K562 (cell line): ENCODE results near the gene FOSL1. TPM values are rescaled to one million over a fixed set of nuclear protein-coding genes. Genes with fewer than 3 reads are reported as not detected.

Source experiments
- CBFA2T2 ChIP-seq: fragments of 450-650 bp; conservative IDR thresholded peaks from 2 replicates; pipeline ENCODE4 v1.6.1; 2017; ENCODE audit warnings: mild to moderate bottlenecking
- CHCHD3 ChIP-seq: fragments of 250-450 bp; sonication (Bioruptor Pico); IDR thresholded peaks from 2 replicates; pipeline ENCODE4 v2.1.2; 2022; ENCODE audit warnings: mild to moderate bottlenecking
- DMBX1 ChIP-seq: fragments of 250-450 bp; sonication (Bioruptor Pico); IDR thresholded peaks from 2 replicates; pipeline ENCODE4 v1.8.0; 2022; ENCODE audit warnings: inconsistent platforms, mild to moderate bottlenecking, moderate library complexity, borderline replicate concordance
- GATAD2B ChIP-seq: fragments of 450-650 bp; IDR thresholded peaks from 2 replicates; pipeline ENCODE4 v1.6.1; 2017; ENCODE audit warnings: mild to moderate bottlenecking, borderline replicate concordance
- HMGXB4 ChIP-seq: sonication (generic); formaldehyde crosslinking; IDR thresholded peaks from 2 replicates; pipeline ENCODE4 v1.8.1; 2023; ENCODE audit warnings: mild to moderate bottlenecking, missing genetic modification reagents
- HNRNPH1 ChIP-seq: fragments of 200-400 bp; formaldehyde crosslinking; optimal IDR thresholded peaks from 2 replicates; pipeline ENCODE3; 2017; ENCODE audit warnings: low read depth, mild to moderate bottlenecking, low read length, moderate library complexity
- HNRNPUL1 ChIP-seq: fragments of 200-400 bp; formaldehyde crosslinking; IDR thresholded peaks from 2 replicates; pipeline ENCODE4 v1.6.1; 2017; ENCODE audit warnings: low read length
- MGA ChIP-seq: fragments of 450-650 bp; IDR thresholded peaks from 2 replicates; pipeline ENCODE4 v1.6.1; 2016; ENCODE audit warnings: mild to moderate bottlenecking, moderate library complexity
- NUFIP1 ChIP-seq: fragments of 450-650 bp; IDR thresholded peaks from 2 replicates; pipeline ENCODE4 v1.6.1; 2018; ENCODE audit not compliant: partially characterized antibody
- PPARD ChIP-seq: fragments of 250-450 bp; sonication (Bioruptor Pico); IDR thresholded peaks from 2 replicates; pipeline ENCODE4 v1.8.0; 2022; ENCODE audit warnings: inconsistent platforms, mild to moderate bottlenecking, moderate library complexity
- RFX1 ChIP-seq: fragments of 450-650 bp; IDR thresholded peaks from 2 replicates; pipeline ENCODE4 v1.6.1; 2016; ENCODE audit warnings: mild to moderate bottlenecking, moderate library complexity
- SRSF9 ChIP-seq: fragments of 200-400 bp; formaldehyde crosslinking; IDR thresholded peaks from 2 replicates; pipeline ENCODE4 v1.6.1; 2017; ENCODE audit warnings: low read depth, low read length, borderline replicate concordance
- ZNF316 ChIP-seq: fragments of 450-650 bp; IDR thresholded peaks from 2 replicates; pipeline ENCODE4 v1.6.1; 2016
- ZNF354B ChIP-seq: fragments of 250-450 bp; sonication (Bioruptor Pico); IDR thresholded peaks from 2 replicates; pipeline ENCODE4 v1.4.0; 2020
- ZNF589 ChIP-seq: fragments of 200-800 bp; sonication (Bioruptor generic); IDR thresholded peaks from 2 replicates; pipeline ENCODE4 v1.6.1; 2016; ENCODE audit warnings: low read depth, missing genetic modification characterization, missing compliant biosample characterization
- ZSCAN32 ChIP-seq: fragments of 450-650 bp; formaldehyde crosslinking; IDR thresholded peaks from 2 replicates; pipeline ENCODE4 v1.4.0; 2020; ENCODE audit warnings: mild to moderate bottlenecking, moderate library complexity
- polyA plus RNA-seq, 8 experiments: library from polyadenylated mRNA; depleted of rRNA in 4 of 8; stranded (reverse) in 5 of 8; unstranded in 3 of 8; fragments of >200 nt; fragmentation: Nextera tagmentation in 2 of 8; fragmentation: Illumina TruSeq in 1 of 8; extraction: Ambion mirVana in 2 of 8; extraction: Trizol in 1 of 8; gene quantifications; 2 replicates each; pipeline versions ENCODE4 v1.2.1 to v1.2.3, GENCODE V29; 2011 to 2014; ENCODE audit warnings: inconsistent platforms in 1 of 8, missing spikeins in 1 of 8
- total RNA-seq, 7 experiments: library from RNA; depleted of rRNA in 6 of 7; stranded (reverse); fragments of >200 nt in 6 of 7; fragmentation: Illumina TruSeq in 2 of 7; extraction: Trizol in 2 of 7; gene quantifications; 2 replicates each; pipeline versions ENCODE4 v1.2.1 to v1.2.3, GENCODE V29; 2011 to 2021; ENCODE audit warnings: low replicate concordance in 1 of 7

The FOSL1 gene
- total and polyA plus RNA-seq, 9 of the 15 experiments (the other 6 are each of a cell fraction or from before 2014, with no cell fraction given): 3.5 to 39.6 (median 10.0) TPM

- TF ChIP-seq MGA (peak; percentile 85), ZNF316 (no peak), GATAD2B (no peak; the same call in 1 of the 2 replicates), CBFA2T2 (no peak), NUFIP1 (no peak), RFX1 (no peak), DMBX1 (CRISPR knock-in tag) (no peak), ZNF354B (CRISPR knock-in tag) (no peak), ZSCAN32 (CRISPR knock-in tag) (no peak), SRSF9 (no peak), HNRNPUL1 (no peak), CHCHD3 (CRISPR knock-in tag) (no peak), HMGXB4 (peak; percentile 84; the same call in 1 of the 2 replicates), PPARD (CRISPR knock-in tag) (no peak), ZNF589 (0 out of 2 replicates have a peak, but pooled peaks have one; percentile 40), HNRNPH1 (no peak)
These were observed 11.9 kb downstream of the FOSL1 start, which contains the start of gene FIBP (continued) for GRCh38 chr11:65888163-65888814.
